Lower leg skin (tissue), 3 donors: ENCODE data around the gene EMILIN3.

Experiments
- POLR2A ChIP-seq, 2 donors: fragments of 450-650 bp; IDR thresholded peaks; one replicate each; pipeline ENCODE4 v1.6.1; 2016 to 2017; ENCODE audit warnings: antibody characterized with exemption in 2 of 2, mild to moderate bottlenecking in 1 of 2, moderate library complexity in 1 of 2
- TF ChIP-seq, protein P1 (sequence below), 3 donors: fragments of 450-650 bp; IDR thresholded peaks; one replicate each; pipeline ENCODE4 v1.5.1; 2016; ENCODE audit warnings: antibody characterized with exemption in 3 of 3, mild to moderate bottlenecking in 3 of 3, moderate library complexity in 2 of 3

DNA sequence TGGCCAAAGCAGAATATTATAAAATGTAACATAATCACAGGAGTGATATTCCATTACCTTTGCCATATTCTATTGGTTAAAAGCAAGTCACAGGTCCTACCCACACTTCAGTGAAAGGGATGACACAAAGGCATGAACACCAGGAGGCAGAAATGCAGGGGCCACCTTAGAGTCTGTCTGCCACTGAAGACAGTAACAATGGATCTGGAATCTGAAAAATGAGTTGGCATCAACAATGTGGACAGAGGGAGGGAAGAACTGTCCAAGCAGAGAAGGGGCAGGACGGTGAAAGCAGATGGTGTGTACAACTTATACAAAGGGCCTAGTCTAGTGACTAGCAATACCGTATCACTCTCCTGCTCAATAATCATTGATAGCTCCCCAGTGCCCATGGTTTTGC is 32.6 kb downstream of the EMILIN3 start:
- TF ChIP-seq POLR2A (IDR thresholded peaks at IDR 0.05) = no peak
- TF ChIP-seq, protein P1, sequence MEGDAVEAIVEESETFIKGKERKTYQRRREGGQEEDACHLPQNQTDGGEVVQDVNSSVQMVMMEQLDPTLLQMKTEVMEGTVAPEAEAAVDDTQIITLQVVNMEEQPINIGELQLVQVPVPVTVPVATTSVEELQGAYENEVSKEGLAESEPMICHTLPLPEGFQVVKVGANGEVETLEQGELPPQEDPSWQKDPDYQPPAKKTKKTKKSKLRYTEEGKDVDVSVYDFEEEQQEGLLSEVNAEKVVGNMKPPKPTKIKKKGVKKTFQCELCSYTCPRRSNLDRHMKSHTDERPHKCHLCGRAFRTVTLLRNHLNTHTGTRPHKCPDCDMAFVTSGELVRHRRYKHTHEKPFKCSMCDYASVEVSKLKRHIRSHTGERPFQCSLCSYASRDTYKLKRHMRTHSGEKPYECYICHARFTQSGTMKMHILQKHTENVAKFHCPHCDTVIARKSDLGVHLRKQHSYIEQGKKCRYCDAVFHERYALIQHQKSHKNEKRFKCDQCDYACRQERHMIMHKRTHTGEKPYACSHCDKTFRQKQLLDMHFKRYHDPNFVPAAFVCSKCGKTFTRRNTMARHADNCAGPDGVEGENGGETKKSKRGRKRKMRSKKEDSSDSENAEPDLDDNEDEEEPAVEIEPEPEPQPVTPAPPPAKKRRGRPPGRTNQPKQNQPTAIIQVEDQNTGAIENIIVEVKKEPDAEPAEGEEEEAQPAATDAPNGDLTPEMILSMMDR (IDR thresholded peaks at IDR 0.05) = no peak
